ENCODE data around the gene CHRNB1.

- TF ChIP-seq CTCF (optimal IDR thresholded peaks at IDR 0.05 in 1 of 3, IDR thresholded peaks at IDR 0.05 in 1 of 3, conservative IDR thresholded peaks at IDR 0.05 in 1 of 3; ENCODE audit: extremely low read depth in 1 of 3, insufficient read depth in 2 of 3, low read length in 3 of 3), result no peak
- no peak for TF ChIP-seq EZH2 (IDR thresholded peaks at IDR 0.05; ENCODE audit: low read length)
These were observed 46.7 kb downstream of the CHRNB1 start for GRCh38 chr17:7491583-7491982.
